Measurements from ENCODE around the gene NR2C2. TPM values are rescaled to one million over a fixed set of nuclear protein-coding genes. Genes with fewer than 3 reads are reported as not detected.

The NR2C2 gene
- total and polyA plus RNA-seq, 9 of the 15 experiments (the other 6 are each of a cell fraction or from before 2014, with no cell fraction given) = 6.1 to 33.0 (median 14.6) TPM

DNA sequence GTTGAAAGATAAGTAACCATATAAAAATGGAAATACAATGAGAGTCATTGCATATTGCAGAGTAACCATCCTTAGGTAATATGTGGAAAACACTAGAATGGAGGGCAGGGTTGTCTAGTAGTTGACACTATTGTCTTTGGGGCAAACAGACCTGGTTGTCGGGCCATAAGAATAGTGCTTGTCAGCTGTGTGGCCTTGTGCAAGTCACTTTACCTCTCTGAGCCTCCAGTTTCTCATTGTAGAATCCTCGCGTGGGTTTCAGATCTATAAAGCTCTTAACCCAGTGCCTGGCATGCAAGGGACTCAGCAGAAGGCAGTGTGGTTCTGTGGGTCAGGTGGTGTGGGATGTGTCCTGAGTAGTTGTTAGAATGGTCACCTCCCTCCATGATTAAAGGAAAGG, 85.7 kb downstream of the NR2C2 start:
- BruUV-seq (replicated peaks) = no TSS peak
- ATAC-seq (no peak), DNase-seq (ENCODE audit: extremely low read depth in 1 of 4, low spot score in 3 of 4) (no peak), FAIRE-seq (no peak)
- no peak for TF ChIP-seq NCOA1 (IDR thresholded peaks at IDR 0.05; ENCODE audit: low read depth)
- peak; percentile 20; the same call in 1 of the 2 replicates for TF ChIP-seq SUPT5H (IDR thresholded peaks at IDR 0.05)
- peak; percentile 61 for TF ChIP-seq ZFP36 (IDR thresholded peaks at IDR 0.05; ENCODE audit: low read depth, low read length, partially characterized antibody)
- peak; percentile 54 for TF ChIP-seq RBM25 (IDR thresholded peaks at IDR 0.05; ENCODE audit: low read depth, low read length, severe bottlenecking)
- TF ChIP-seq, protein P1, sequence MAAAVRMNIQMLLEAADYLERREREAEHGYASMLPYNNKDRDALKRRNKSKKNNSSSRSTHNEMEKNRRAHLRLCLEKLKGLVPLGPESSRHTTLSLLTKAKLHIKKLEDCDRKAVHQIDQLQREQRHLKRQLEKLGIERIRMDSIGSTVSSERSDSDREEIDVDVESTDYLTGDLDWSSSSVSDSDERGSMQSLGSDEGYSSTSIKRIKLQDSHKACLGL (CRISPR knock-in tag; IDR thresholded peaks at IDR 0.05; ENCODE audit: borderline replicate concordance, poor library complexity, severe bottlenecking) = no peak
- TF ChIP-seq BCOR (IDR thresholded peaks at IDR 0.05) = 0 out of 2 replicates have a peak, but pooled peaks have one; percentile 9
- peaks cover 81% of the 10 kb centered on the region for H3K36me3 ChIP-seq (ENCODE audit: control insufficient read depth, insufficient read depth, low read length)
- H3K4me1 ChIP-seq (replicated peaks in 1 of 2; ENCODE audit: control insufficient read depth in 2 of 2, insufficient read depth in 2 of 2, low read length in 2 of 2) = no peaks in the 10 kb centered on the region
- no peaks in the 10 kb centered on the region for H3K79me2 ChIP-seq (ENCODE audit: control insufficient read depth, insufficient read depth, low read length)
- intact Hi-C loops (cut with micrococcal nuclease) (no loop called here), in situ Hi-C loops (cut with MboI) (no loop called here)
- POLR2A ChIA-PET = no interaction called here
- H4K20me1 ChIP-seq (replicated peaks; ENCODE audit: control insufficient read depth, insufficient read depth, low read length) = no peaks in the 10 kb centered on the region
- 91% methylated on average over 3 of the region's 3 CpGs for WGBS (ENCODE audit: insufficient coverage, low coverage, missing lambda C conversion rate)
- CTCF ChIA-PET (ENCODE audit: low intra/inter-chr PET ratio) = interaction anchor here (0.5 kb wide), 1 partner anchor 22 kb away, joined by 3 read pairs; no protein-coding TSS in a partner anchor
- no peak overlapping the region for H2AFZ ChIP-seq (ENCODE audit: low read depth, low read length)
- H3K4me2 ChIP-seq (ENCODE audit: insufficient read depth, low read length) = no peak overlapping the region
- H3K9ac ChIP-seq (ENCODE audit: insufficient read depth in 1 of 2, low read depth in 2 of 2, low read length in 2 of 2) = no peak overlapping the region
- H3K27me3 ChIP-seq (ENCODE audit: control insufficient read depth in 2 of 2, insufficient read depth in 2 of 2, low read length in 2 of 2) = no peaks in the 10 kb centered on the region
- no peak overlapping the region for H3K4me3 ChIP-seq
- no peaks in the 10 kb centered on the region for H3K9me1 ChIP-seq (ENCODE audit: control insufficient read depth, insufficient read depth, low read length)
- H3K27ac ChIP-seq (ENCODE audit: extremely low read depth, low read depth, low read length) = no peak overlapping the region
- no peaks in the 10 kb centered on the region for H3K9me3 ChIP-seq (replicated peaks; ENCODE audit: control insufficient read depth, insufficient read depth, low read depth, low read length)

DNA sequence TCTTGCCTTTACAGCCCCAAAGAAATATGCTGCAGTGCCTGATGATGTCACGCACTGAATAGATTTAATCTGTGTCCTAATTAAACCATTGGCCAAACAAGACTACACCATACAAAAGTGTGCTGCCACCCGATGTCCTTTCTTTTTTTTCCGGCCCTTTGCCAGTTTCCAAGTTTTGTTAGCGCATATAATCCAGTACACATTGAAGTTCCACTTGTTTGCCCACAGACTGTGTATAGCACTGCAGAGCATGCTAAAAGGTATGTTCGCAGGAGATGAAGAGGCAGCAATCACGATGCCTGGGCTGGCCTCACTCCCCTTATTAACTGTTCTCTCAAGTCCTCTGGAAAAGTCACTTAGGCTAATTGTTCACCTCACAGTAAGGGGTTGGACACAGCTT, 90.9 kb downstream of the NR2C2 start:
- H3K4me2 ChIP-seq (ENCODE audit: insufficient read depth, low read length) = no peak overlapping the region
- intact Hi-C loops (cut with micrococcal nuclease) = no loop called here
- no peak overlapping the region for H3K9ac ChIP-seq (ENCODE audit: insufficient read depth in 1 of 2, low read depth in 2 of 2, low read length in 2 of 2)
- ChIA-PET CTCF (ENCODE audit: low intra/inter-chr PET ratio) (no interaction called here), POLR2A (interaction anchor here (1.2 to 1.7 kb wide), 2 partner anchors 8 to 9 kb away, joined by 3 to 4 read pairs; no protein-coding TSS in a partner anchor)
- H3K27ac ChIP-seq (ENCODE audit: extremely low read depth, low read depth, low read length) = no peak overlapping the region
- 80% methylated on average over 6 of the region's 6 CpGs for WGBS (ENCODE audit: insufficient coverage, low coverage, missing lambda C conversion rate)
- peaks cover 10% of the 10 kb centered on the region; the same call in 1 of the 2 replicates for H4K20me1 ChIP-seq (replicated peaks; ENCODE audit: control insufficient read depth, insufficient read depth, low read length)
- peaks cover 7% of the 10 kb centered on the region; the same call in 2 of the 3 replicates for H3K79me2 ChIP-seq (ENCODE audit: control insufficient read depth, insufficient read depth, low read length)
- H3K9me1 ChIP-seq (ENCODE audit: control insufficient read depth, insufficient read depth, low read length) = no peaks in the 10 kb centered on the region
- no peaks in the 10 kb centered on the region for H3K9me3 ChIP-seq (replicated peaks; ENCODE audit: control insufficient read depth, insufficient read depth, low read depth, low read length)
- TF ChIP-seq NR2C2 (CRISPR knock-in tag; IDR thresholded peaks at IDR 0.05) (no peak), NR2C2 (tag; IDR thresholded peaks at IDR 0.05) (no peak), MCM7 (IDR thresholded peaks at IDR 0.05) (no peak)
- in situ Hi-C loops (cut with MboI) = no loop called here
- peaks cover 3 to 15% of the 10 kb centered on the region in 2 experiments; a peak in 4 of 5 replicates for H3K4me1 ChIP-seq (replicated peaks in 1 of 2; ENCODE audit: control insufficient read depth in 2 of 2, insufficient read depth in 2 of 2, low read length in 2 of 2)
- H3K27me3 ChIP-seq (ENCODE audit: control insufficient read depth in 2 of 2, insufficient read depth in 2 of 2, low read length in 2 of 2) = no peaks in the 10 kb centered on the region
- H2AFZ ChIP-seq (ENCODE audit: low read depth, low read length) = no peak overlapping the region
- FAIRE-seq (no peak), ATAC-seq (no peak), DNase-seq (ENCODE audit: extremely low read depth in 1 of 4, low spot score in 3 of 4) (no peak)
- no TSS peak for BruUV-seq (replicated peaks)
- H3K36me3 ChIP-seq (ENCODE audit: control insufficient read depth, insufficient read depth, low read length) = peaks cover 85% of the 10 kb centered on the region
- H3K4me3 ChIP-seq = no peak overlapping the region
